H1 (cell line): ENCODE measurements around the gene LRRC4C. TPM values are rescaled to one million over a fixed set of nuclear protein-coding genes. Genes with fewer than 3 reads are reported as not detected.

Experiments used
- CTCF ChIA-PET: fragments of 300-600 bp; sonication (Branson Sonifier 250); formaldehyde crosslinking; loops from one replicate; lab custom pipeline; 2021; ENCODE audit not compliant: partially characterized antibody; lab: Charles Lee
- POLR2A ChIA-PET: fragments of 300-600 bp; sonication (Branson Sonifier 250); formaldehyde crosslinking; loops from one replicate; lab custom pipeline; 2021; ENCODE audit warnings: inconsistent platforms; ENCODE audit not compliant: partially characterized antibody; lab: Charles Lee
- DNase-seq, 2 experiments: peaks; one replicate each; pipeline versions ENCODE4 v3.0.0 to v3.0.0-alpha.2; 2010 to 2022; ENCODE audit warnings: low spot score in 2 of 2, low read depth in 1 of 2, mixed read lengths in 1 of 2
- FAIRE-seq: peaks from 2 replicates; lab custom pipeline; 2011; peaks lifted over from hg19 to GRCh38; lab: Jason Lieb, UNC
- H2AFZ ChIP-seq: 2 replicates; pipeline ENCODE4 v1.8.1; 2012; ENCODE audit warnings: low read length, inconsistent platforms
- H2AK5ac ChIP-seq: 2 replicates; pipeline ENCODE4 v1.6.1; 2013; ENCODE audit warnings: low read depth, low read length
- H2BK120ac ChIP-seq: replicated peaks from 2 replicates; pipeline ENCODE3; 2013; ENCODE audit warnings: low read depth, low read length, inconsistent platforms
- H2BK12ac ChIP-seq: 2 replicates; pipeline ENCODE4 v1.6.1; 2013; ENCODE audit warnings: low read depth, low read length
- H2BK15ac ChIP-seq: 2 replicates; pipeline ENCODE4 v1.6.1; 2013; ENCODE audit warnings: low read length
- H2BK20ac ChIP-seq: 2 replicates; pipeline ENCODE4 v1.6.1; 2013; ENCODE audit warnings: low read length
- H2BK5ac ChIP-seq: 2 replicates; pipeline ENCODE4 v1.6.1; 2013; ENCODE audit warnings: low read depth, low read length
- H3K14ac ChIP-seq: 2 replicates; pipeline ENCODE4 v1.6.1; 2013; ENCODE audit warnings: inconsistent platforms; ENCODE audit not compliant: insufficient read length
- H3K18ac ChIP-seq: 2 replicates; pipeline ENCODE4 v1.6.1; 2013; ENCODE audit warnings: low read length; ENCODE audit errors: extremely low read depth
- H3K23ac ChIP-seq: 2 replicates; pipeline ENCODE4 v1.6.1; 2013; ENCODE audit warnings: inconsistent platforms; ENCODE audit not compliant: insufficient read length
- H3K23me2 ChIP-seq: 2 replicates; pipeline ENCODE4 v1.6.1; 2013; ENCODE audit warnings: low read depth, low read length
- H3K27ac ChIP-seq: 2 replicates; pipeline ENCODE4 v1.6.1; 2011; ENCODE audit warnings: low read depth, low read length, inconsistent platforms
- H3K27me3 ChIP-seq, 4 experiments: replicated peaks in 1 of 4; 1 replicate in 1 of 4; 2 replicates in 3 of 4; pipeline versions ENCODE4 v1.6.1 to v1.8.1; 2011 to 2013; ENCODE audit warnings: low read length in 3 of 4, mild to moderate bottlenecking in 3 of 4, inconsistent platforms in 2 of 4, mixed read lengths in 2 of 4, moderate library complexity in 1 of 4; ENCODE audit not compliant: control insufficient read depth in 3 of 4, insufficient read depth in 3 of 4; ENCODE audit errors: extremely low read depth in 1 of 4
- H3K36me3 ChIP-seq, 4 experiments: 2 replicates each; pipeline versions ENCODE4 v1.6.1 to v1.8.1; 2011 to 2013; ENCODE audit warnings: mild to moderate bottlenecking in 4 of 4, low read length in 3 of 4, moderate library complexity in 2 of 4, control low read depth in 1 of 4, inconsistent platforms in 1 of 4; ENCODE audit not compliant: insufficient read depth in 4 of 4, control insufficient read depth in 2 of 4
- H3K4ac ChIP-seq: replicated peaks from 2 replicates; pipeline ENCODE3; 2013; ENCODE audit warnings: low read length, low read depth, mixed read lengths, inconsistent platforms; ENCODE audit not compliant: insufficient read length
- H3K4me1 ChIP-seq, 4 experiments: replicated peaks in 1 of 4; 1 replicate in 1 of 4; 2 replicates in 3 of 4; pipeline versions ENCODE4 v1.6.1 to v1.8.1; 2011 to 2013; ENCODE audit warnings: low read length in 3 of 4, inconsistent platforms in 2 of 4, mixed read lengths in 1 of 4; ENCODE audit not compliant: insufficient read depth in 4 of 4, control insufficient read depth in 3 of 4
- H3K4me2 ChIP-seq, 2 experiments: 2 replicates each; pipeline versions ENCODE4 v1.6.1 to v1.8.1; 2011 to 2013; ENCODE audit warnings: low read depth in 2 of 2, low read length in 2 of 2, control low read depth in 1 of 2, inconsistent platforms in 1 of 2, mild to moderate bottlenecking in 1 of 2; ENCODE audit not compliant: insufficient read depth in 1 of 2
- H3K4me3 ChIP-seq, 4 experiments: fragments of 200-600, 300-600 bp in 1 of 4; sonication (generic), shearing (Covaris generic), sonication (Bioruptor Twin) in 1 of 4; 2 replicates each; pipeline versions ENCODE4 v1.5.1 to v1.8.1; 2011 to 2016; ENCODE audit warnings: low read length in 4 of 4, low read depth in 3 of 4, control low read depth in 2 of 4, inconsistent platforms in 2 of 4, mild to moderate bottlenecking in 2 of 4, mixed read lengths in 1 of 4, moderate library complexity in 1 of 4; ENCODE audit not compliant: insufficient read depth in 2 of 4; ENCODE audit errors: extremely low read depth in 1 of 4
- H3K56ac ChIP-seq: replicated peaks from 2 replicates; pipeline ENCODE3; 2013; ENCODE audit warnings: low read depth, mild to moderate bottlenecking, mixed read lengths, low read length, inconsistent platforms; ENCODE audit not compliant: insufficient read length
- H3K79me1 ChIP-seq: 2 replicates; pipeline ENCODE4 v1.6.1; 2013; ENCODE audit warnings: low read depth, low read length, control low read depth
- H3K79me2 ChIP-seq, 2 experiments: 2 replicates each; pipeline versions ENCODE4 v1.6.1 to v1.8.1; 2012 to 2013; ENCODE audit warnings: low read length in 2 of 2, mild to moderate bottlenecking in 2 of 2, inconsistent platforms in 1 of 2; ENCODE audit not compliant: insufficient read depth in 2 of 2, control insufficient read depth in 1 of 2
- H3K9ac ChIP-seq, 4 experiments: replicated peaks in 1 of 4; 1 replicate in 1 of 4; 2 replicates in 3 of 4; pipeline versions ENCODE4 v1.6.1 to v1.8.1; 2011 to 2013; ENCODE audit warnings: low read depth in 3 of 4, low read length in 3 of 4, control low read depth in 2 of 4, mild to moderate bottlenecking in 2 of 4, moderate library complexity in 2 of 4, inconsistent platforms in 1 of 4; ENCODE audit errors: extremely low read depth in 1 of 4
- H3K9me3 ChIP-seq, 2 experiments: 2 replicates each; pipeline versions ENCODE4 v1.6.1 to v1.8.1; 2012 to 2013; ENCODE audit warnings: mild to moderate bottlenecking in 2 of 2, moderate library complexity in 2 of 2, control low read depth in 1 of 2, inconsistent platforms in 1 of 2, low read depth in 1 of 2, low read length in 1 of 2, mixed read lengths in 1 of 2; ENCODE audit not compliant: insufficient read depth in 2 of 2
- H4K20me1 ChIP-seq, 2 experiments: replicated peaks in 1 of 2; 2 replicates each; pipeline versions ENCODE3 to v1.8.1; 2011 to 2013; ENCODE audit warnings: inconsistent platforms in 2 of 2, low read length in 2 of 2, mild to moderate bottlenecking in 1 of 2; ENCODE audit not compliant: insufficient read depth in 2 of 2, control insufficient read depth in 1 of 2
- H4K5ac ChIP-seq: 2 replicates; pipeline ENCODE4 v1.6.1; 2013; ENCODE audit warnings: low read length, low read depth, mixed read lengths, inconsistent platforms; ENCODE audit not compliant: insufficient read length
- H4K8ac ChIP-seq: 2 replicates; pipeline ENCODE4 v1.8.0; 2013; ENCODE audit warnings: mild to moderate bottlenecking, moderate library complexity, low read length, inconsistent platforms; ENCODE audit not compliant: insufficient read depth; ENCODE audit errors: extremely low read depth
- H4K91ac ChIP-seq: replicated peaks from 2 replicates; pipeline ENCODE3; 2013; ENCODE audit warnings: low read length, mixed read lengths, inconsistent platforms; ENCODE audit not compliant: insufficient read length
- BRCA1 ChIP-seq: IDR thresholded peaks from 2 replicates; pipeline ENCODE4 v1.6.1; 2012; ENCODE audit warnings: low read depth, low read length, improper control_type of control experiment
- EP300 ChIP-seq, 2 experiments: IDR thresholded peaks; 1 replicate in 1 of 2; 2 replicates in 1 of 2; pipeline ENCODE4 v1.6.1; 2011 to 2012; ENCODE audit warnings: low read depth in 2 of 2, low read length in 2 of 2, mild to moderate bottlenecking in 2 of 2, borderline replicate concordance in 1 of 2, inconsistent platforms in 1 of 2, moderate library complexity in 1 of 2
- FOSL1 ChIP-seq: IDR thresholded peaks from 2 replicates; pipeline ENCODE4 v1.6.1; 2011; ENCODE audit warnings: mild to moderate bottlenecking, low read depth, low read length, moderate library complexity; ENCODE audit not compliant: insufficient read depth
- GABPA ChIP-seq: IDR thresholded peaks from 2 replicates; pipeline ENCODE4 v1.6.1; 2011; ENCODE audit warnings: mild to moderate bottlenecking, low read length, moderate library complexity, borderline replicate concordance; ENCODE audit not compliant: insufficient read depth
- GTF2F1 ChIP-seq: IDR thresholded peaks from 2 replicates; pipeline ENCODE4 v1.6.1; 2012; ENCODE audit warnings: low read depth, low read length, improper control_type of control experiment, borderline replicate concordance
- HDAC6 ChIP-seq: IDR thresholded peaks from one replicate; pipeline ENCODE4 v1.7.1; 2012; ENCODE audit warnings: low read depth, mild to moderate bottlenecking, inconsistent platforms, low read length, moderate library complexity
- KDM1A ChIP-seq: fragments of 200-600, 300-600 bp; sonication (generic); IDR thresholded peaks from 2 replicates; pipeline ENCODE4 v1.7.1; 2016; ENCODE audit warnings: mild to moderate bottlenecking, low read length, borderline replicate concordance
- PHF8 ChIP-seq: fragments of 200-600 bp; sonication (generic); conservative IDR thresholded peaks from 2 replicates; pipeline ENCODE4 v1.7.1; 2012; ENCODE audit warnings: low read depth, mild to moderate bottlenecking, inconsistent platforms, low read length, moderate library complexity
- POLR2A ChIP-seq, 2 experiments: IDR thresholded peaks; 1 replicate in 1 of 2; 2 replicates in 1 of 2; pipeline ENCODE4 v1.6.1; 2011; ENCODE audit warnings: low read depth in 2 of 2, low read length in 2 of 2, mild to moderate bottlenecking in 2 of 2; ENCODE audit errors: control extremely low read depth in 1 of 2
- POLR2AphosphoS5 ChIP-seq: IDR thresholded peaks from 2 replicates; pipeline ENCODE4 v1.6.1; 2011; ENCODE audit warnings: low read depth, low read length
- RBBP5 ChIP-seq: IDR thresholded peaks from 2 replicates; pipeline ENCODE4 v1.7.1; 2012; ENCODE audit warnings: low read depth, mild to moderate bottlenecking, inconsistent platforms, low read length, moderate library complexity, borderline replicate concordance
- SIN3A ChIP-seq, 2 experiments: IDR thresholded peaks in 1 of 2; conservative IDR thresholded peaks in 1 of 2; 2 replicates each; pipeline ENCODE4 v1.6.1; 2011 to 2012; ENCODE audit warnings: low read length in 2 of 2, improper control_type of control experiment in 1 of 2, low read depth in 1 of 2, mild to moderate bottlenecking in 1 of 2
- SUZ12 ChIP-seq: fragments of 200-600 bp; sonication (generic); IDR thresholded peaks from 2 replicates; pipeline ENCODE4 v1.6.1; 2012; ENCODE audit warnings: mild to moderate bottlenecking, inconsistent platforms, low read length, moderate library complexity, mixed read lengths
- TAF1 ChIP-seq: IDR thresholded peaks from 2 replicates; pipeline ENCODE4 v1.6.1; 2011; ENCODE audit warnings: mild to moderate bottlenecking, low read depth, low read length
- ZNF274 ChIP-seq: IDR thresholded peaks from 2 replicates; pipeline ENCODE4 v1.7.0; 2012; ENCODE audit warnings: low read length, borderline replicate concordance; ENCODE audit errors: extremely low read depth
- WGBS, 2 experiments: shearing (Covaris generic) in 1 of 2; methylation state at CpG; one replicate each; pipeline versions ENCODE4 v1.1.6 to v1.1.7; 2013 to 2015; ENCODE audit warnings: low lambda C conversion rate in 2 of 2, mixed read lengths in 2 of 2, inconsistent platforms in 1 of 2, low coverage in 1 of 2, missing lambda C conversion rate in 1 of 2; ENCODE audit not compliant: insufficient replicate concordance in 2 of 2, insufficient coverage in 1 of 2, insufficient read length in 1 of 2; ENCODE audit errors: extremely low coverage in 1 of 2, missing lambda C conversion rate in 1 of 2; 5-methylcytosine and 5-hydroxymethylcytosine counted together
- polyA plus RNA-seq, 7 experiments: library from polyadenylated mRNA; depleted of rRNA in 3 of 7; stranded (reverse) in 5 of 7; unstranded in 2 of 7; fragments of >200 nt in 5 of 7; fragments of 200-250 nt in 2 of 7; gene quantifications; 1 replicate in 5 of 7; 2 replicates in 1 of 7; 4 replicates in 1 of 7; pipeline versions ENCODE4 v1.2.1 to v1.2.3, GENCODE V29; 2011 to 2013; ENCODE audit warnings: missing spikeins in 2 of 7, mixed read lengths in 2 of 7
- total RNA-seq: library from RNA; stranded (reverse); fragmentation: NEBNext Ultra II Directional; extraction: Animal tissue kit (Norgen Biotek cat#: 25700); gene quantifications from 2 replicates; pipeline ENCODE4 v1.2.1, GENCODE V29; 2021

LRRC4C gene
- total and polyA plus RNA-seq, 2 of the 8 experiments (the other 6 are each of a cell fraction or from before 2014, with no cell fraction given) = 0.23 to 2.2 TPM

- no peaks in the 10 kb centered on the region; a peak in 2 of 7 replicates for H3K4me1 ChIP-seq
- no peak overlapping the region for H3K9ac ChIP-seq
- no peaks in the 10 kb centered on the region for H3K36me3 ChIP-seq
- H2BK15ac ChIP-seq = no peak overlapping the region
- H3K4me2 ChIP-seq = no peak overlapping the region
- FAIRE-seq (no peak), DNase-seq (no peak)
- WGBS, 2 experiments = 100% methylated on average over 1 of the region's 1 CpG; no CpG with 5 or more reads in 1 of the 2 experiments
- no peak overlapping the region for H3K14ac ChIP-seq
- H3K56ac ChIP-seq = no peak overlapping the region
- no peaks in the 10 kb centered on the region for H4K20me1 ChIP-seq
- ChIA-PET POLR2A (no interaction called here), CTCF (interaction anchor here (0.9 to 1.2 kb wide), 2 partner anchors 36 to 54 kb away, joined by 3 read pairs; no protein-coding TSS in a partner anchor)
- H3K79me1 ChIP-seq = no peaks in the 10 kb centered on the region
- no peaks in the 10 kb centered on the region for H3K23me2 ChIP-seq
- no peak overlapping the region for H3K4me3 ChIP-seq
- H3K4ac ChIP-seq = no peak overlapping the region
- H3K79me2 ChIP-seq = no peaks in the 10 kb centered on the region
- no peak overlapping the region for H2BK120ac ChIP-seq
- no peak overlapping the region for H2BK20ac ChIP-seq
- H4K8ac ChIP-seq = no peak overlapping the region
- H3K27me3 ChIP-seq = no peaks in the 10 kb centered on the region
- no peak overlapping the region for H3K23ac ChIP-seq
- no peak overlapping the region for H2BK12ac ChIP-seq
- no peak overlapping the region for H4K5ac ChIP-seq
- H2AFZ ChIP-seq = no peak overlapping the region
- no peak overlapping the region for H2BK5ac ChIP-seq
- H3K9me3 ChIP-seq = no peaks in the 10 kb centered on the region
- H3K27ac ChIP-seq = no peak overlapping the region
- no peak overlapping the region for H3K18ac ChIP-seq
- no peak overlapping the region for H4K91ac ChIP-seq
- H2AK5ac ChIP-seq = no peak overlapping the region
- TF ChIP-seq GABPA (no peak), POLR2A (IDR thresholded peaks at IDR 0.05; ENCODE audit: control extremely low read depth in 1 of 2, low read depth in 2 of 2, low read length in 2 of 2) (no peak), PHF8 (no peak), SUZ12 (no peak), RBBP5 (no peak), TAF1 (no peak), GTF2F1 (no peak), FOSL1 (no peak), SIN3A (conservative IDR thresholded peaks at IDR 0.05 in 1 of 2, IDR thresholded peaks at IDR 0.05 in 1 of 2; ENCODE audit: low read depth in 1 of 2, low read length in 2 of 2) (no peak), POLR2AphosphoS5 (no peak), ZNF274 (no peak), EP300 (IDR thresholded peaks at IDR 0.05; ENCODE audit: borderline replicate concordance in 1 of 2, low read depth in 2 of 2, low read length in 2 of 2) (no peak), HDAC6 (no peak), BRCA1 (no peak), KDM1A (no peak)
Measured at GRCh38 chr11:41508121-41508520, 48.7 kb upstream of the LRRC4C start.
